Epithelial cell of prostate (primary cell): Measurements from ENCODE around the gene PLEKHA6.
"Not testable (repeated sequence)": the region's sequence is repeated elsewhere in the genome, so short reads cannot be mapped to it uniquely, and the experiment has no call there.

Experiments
- DNase-seq: peaks from one replicate; pipeline ENCODE4 v3.0.0-alpha.2; 2011; ENCODE audit warnings: low read depth, low spot score
- H3K27ac ChIP-seq: fragments of 450-650 bp; 2 replicates; pipeline ENCODE4 v1.5.1; 2017; ENCODE audit warnings: mild to moderate bottlenecking

The PLEKHA6 gene

GRCh38 chr1:204338997-204339396, 20.7 kb downstream of the PLEKHA6 start:
- no peak overlapping the region for H3K27ac ChIP-seq
- no peak for DNase-seq

- DNase-seq: no peak
- H3K27ac ChIP-seq: no peak overlapping the region
Observed at GRCh38 chr1:204338360-204338759, 21.4 kb downstream of the PLEKHA6 start.

- no peak overlapping the region for H3K27ac ChIP-seq
- DNase-seq: no peak
Observed at GRCh38 chr1:204337583-204337982, 22.1 kb downstream of the PLEKHA6 start.

GRCh38 chr1:204337036-204337429, 22.7 kb downstream of the PLEKHA6 start:
- no peak overlapping the region for H3K27ac ChIP-seq
- no peak for DNase-seq

- no peak overlapping the region for H3K27ac ChIP-seq
- no peak for DNase-seq
Observed at GRCh38 chr1:204336421-204337035, 23.2 kb downstream of the PLEKHA6 start.

GRCh38 chr1:204335533-204335932, 24.2 kb downstream of the PLEKHA6 start:
- no peak for DNase-seq
- H3K27ac ChIP-seq: no peak overlapping the region

- no peak overlapping the region for H3K27ac ChIP-seq
- DNase-seq: no peak
Observed at GRCh38 chr1:204335085-204335484, 24.6 kb downstream of the PLEKHA6 start.

- H3K27ac ChIP-seq: no peak overlapping the region
- no peak for DNase-seq
Observed at GRCh38 chr1:204334455-204334854, 25.3 kb downstream of the PLEKHA6 start.

- no peak for DNase-seq
- H3K27ac ChIP-seq: no peak overlapping the region
Observed at GRCh38 chr1:204333427-204333826, 26.3 kb downstream of the PLEKHA6 start.

- H3K27ac ChIP-seq: no peak overlapping the region
- DNase-seq: no peak
Observed at GRCh38 chr1:204331847-204332487, 27.8 kb downstream of the PLEKHA6 start.

- DNase-seq: no peak
- H3K27ac ChIP-seq: no peak overlapping the region
Observed at GRCh38 chr1:204331275-204331674, 28.5 kb downstream of the PLEKHA6 start.

- not testable (repeated sequence) for DNase-seq, H3K27ac ChIP-seq
Observed at GRCh38 chr1:204327870-204328269, 31.9 kb downstream of the PLEKHA6 start.

GRCh38 chr1:204327359-204327758, 32.4 kb downstream of the PLEKHA6 start:
- no peak for DNase-seq
- H3K27ac ChIP-seq: no peak overlapping the region

- no peak for DNase-seq
- no peak overlapping the region for H3K27ac ChIP-seq
Observed at GRCh38 chr1:204326771-204327300, 32.9 kb downstream of the PLEKHA6 start.

GRCh38 chr1:204325944-204326343, 33.8 kb downstream of the PLEKHA6 start:
- no peak for DNase-seq
- no peak overlapping the region for H3K27ac ChIP-seq

- H3K27ac ChIP-seq: peak overlapping the region; percentile 13
- peak; percentile 66 for DNase-seq
Observed at GRCh38 chr1:204323887-204324286, 35.8 kb downstream of the PLEKHA6 start.

GRCh38 chr1:204322339-204322868, 37.3 kb downstream of the PLEKHA6 start:
- H3K27ac ChIP-seq: no peak overlapping the region
- no peak for DNase-seq

- no peak for DNase-seq
- no peak overlapping the region for H3K27ac ChIP-seq
Observed at GRCh38 chr1:204321665-204322064, 38.1 kb downstream of the PLEKHA6 start.

- no peak for DNase-seq
- no peak overlapping the region for H3K27ac ChIP-seq
Observed at GRCh38 chr1:204321051-204321450, 38.7 kb downstream of the PLEKHA6 start.

- peak; percentile 65 for DNase-seq
- H3K27ac ChIP-seq: peak overlapping the region; percentile 57
Observed at GRCh38 chr1:204320382-204320804, 39.3 kb downstream of the PLEKHA6 start.

GRCh38 chr1:204319462-204319861, 40.3 kb downstream of the PLEKHA6 start:
- peak overlapping the region; percentile 57 for H3K27ac ChIP-seq
- peak; percentile 89 for DNase-seq

GRCh38 chr1:204319027-204319426, 40.7 kb downstream of the PLEKHA6 start:
- DNase-seq: no peak
- H3K27ac ChIP-seq: peak overlapping the region; percentile 57
